ENCODE results near the gene SCN5A. TPM values are rescaled to one million over a fixed set of nuclear protein-coding genes. Genes with fewer than 3 reads are reported as not detected.
A peak's percentile ranks its signal among the peaks of the same experiment; 100 is the strongest.

The SCN5A gene
- total RNA-seq, 2 donors from 2014 or later: 102 to 118 TPM

- Histone ChIP-seq H3K4me3 (no peak overlapping the region), H3K9me3 (no peaks in the 10 kb centered on the region), H3K36me3 (no peaks in the 10 kb centered on the region), H3K27ac (peak overlapping the region; percentile 83 to 91), H3K27me3 (no peaks in the 10 kb centered on the region), H3K4me1 (peaks cover 0 to 64% of the 10 kb centered on the region in 2 donors)
- no peak for TF ChIP-seq CTCF (IDR thresholded peaks at IDR 0.05)
- DNase-seq (ENCODE audit: low spot score): no peak
Observed at GRCh38 chr3:38542401-38543298, 106.8 kb downstream of the SCN5A start.

GRCh38 chr3:38541806-38542205 lies 107.7 kb downstream of the SCN5A start:
- H3K9me3 ChIP-seq: no peaks in the 10 kb centered on the region
- peak; percentile 76 for DNase-seq (ENCODE audit: low spot score)
- H3K4me1 ChIP-seq: peaks cover 0 to 72% of the 10 kb centered on the region in 2 donors
- no peaks in the 10 kb centered on the region for H3K27me3 ChIP-seq
- H3K27ac ChIP-seq: peak overlapping the region; percentile 83 to 91
- TF ChIP-seq CTCF (IDR thresholded peaks at IDR 0.05): no peak
- no peaks in the 10 kb centered on the region for H3K36me3 ChIP-seq
- no peak overlapping the region for H3K4me3 ChIP-seq

GRCh38 chr3:38538773-38539353 lies 110.6 kb downstream of the SCN5A start:
- Histone ChIP-seq H3K9me3 (no peaks in the 10 kb centered on the region), H3K27me3 (no peaks in the 10 kb centered on the region), H3K4me1 (peaks cover 0 to 67% of the 10 kb centered on the region in 2 donors), H3K36me3 (no peaks in the 10 kb centered on the region), H3K4me3 (no peak overlapping the region), H3K27ac (peak overlapping the region; percentile 83 to 91)
- no peak for TF ChIP-seq CTCF (IDR thresholded peaks at IDR 0.05)
- DNase-seq (ENCODE audit: low spot score): no peak

GRCh38 chr3:38536671-38537070 lies 112.8 kb downstream of the SCN5A start:
- H3K36me3 ChIP-seq: no peaks in the 10 kb centered on the region
- no peak for DNase-seq (ENCODE audit: low spot score)
- H3K9me3 ChIP-seq: no peaks in the 10 kb centered on the region
- H3K27ac ChIP-seq: peak overlapping the region; percentile 83 to 91
- H3K4me3 ChIP-seq: no peak overlapping the region
- no peaks in the 10 kb centered on the region for H3K27me3 ChIP-seq
- peaks cover 0 to 63% of the 10 kb centered on the region in 2 donors for H3K4me1 ChIP-seq
- no peak for TF ChIP-seq CTCF (IDR thresholded peaks at IDR 0.05)

GRCh38 chr3:38534604-38535003 lies 114.9 kb downstream of the SCN5A start:
- Histone ChIP-seq H3K27me3 (no peaks in the 10 kb centered on the region), H3K27ac (peak overlapping the region; percentile 76 to 91), H3K36me3 (no peaks in the 10 kb centered on the region), H3K4me1 (peaks cover 0 to 51% of the 10 kb centered on the region in 2 donors), H3K4me3 (no peak overlapping the region), H3K9me3 (no peaks in the 10 kb centered on the region)
- no peak for DNase-seq (ENCODE audit: low spot score)
- no peak for TF ChIP-seq CTCF (IDR thresholded peaks at IDR 0.05)

All from right atrium auricular region (tissue), 2 donors.